ENCODE data around the gene DGAT2. TPM values are rescaled to one million over a fixed set of nuclear protein-coding genes. Genes with fewer than 3 reads are reported as not detected.

DGAT2 gene
- total and polyA plus RNA-seq, 2 experiments from 2014 or later = 23.7 to 44.9 TPM

GRCh38 chr11:75785187-75785586 lies 16.6 kb downstream of the DGAT2 start:
- H3K27ac ChIP-seq = no peak overlapping the region
- no peaks in the 10 kb centered on the region for H3K36me3 ChIP-seq
- no peaks in the 10 kb centered on the region for H3K27me3 ChIP-seq
- no peaks in the 10 kb centered on the region for H3K9me3 ChIP-seq (ENCODE audit: low read depth)
- TF ChIP-seq CTCF (IDR thresholded peaks at IDR 0.05; ENCODE audit: low read depth, low read length) = no peak
- no peaks in the 10 kb centered on the region for H3K4me1 ChIP-seq (ENCODE audit: low read depth)
- DNase-seq (ENCODE audit: low read depth in 1 of 2, low spot score in 1 of 2) = no peak
- no peak overlapping the region for H3K4me3 ChIP-seq

GRCh38 chr11:75786101-75786736 lies 17.6 kb downstream of the DGAT2 start:
- no peak overlapping the region for H3K27ac ChIP-seq
- H3K27me3 ChIP-seq = no peaks in the 10 kb centered on the region
- no peak for TF ChIP-seq CTCF (IDR thresholded peaks at IDR 0.05; ENCODE audit: low read depth, low read length)
- no peaks in the 10 kb centered on the region for H3K36me3 ChIP-seq
- no peak overlapping the region for H3K4me3 ChIP-seq
- H3K4me1 ChIP-seq (ENCODE audit: low read depth) = no peaks in the 10 kb centered on the region
- DNase-seq (ENCODE audit: low read depth in 1 of 2, low spot score in 1 of 2) = no peak
- no peaks in the 10 kb centered on the region for H3K9me3 ChIP-seq (ENCODE audit: low read depth)

- Histone ChIP-seq H3K9me3 (ENCODE audit: low read depth) (no peaks in the 10 kb centered on the region), H3K27me3 (no peaks in the 10 kb centered on the region), H3K4me3 (no peak overlapping the region), H3K27ac (no peak overlapping the region), H3K36me3 (no peaks in the 10 kb centered on the region), H3K4me1 (ENCODE audit: low read depth) (no peaks in the 10 kb centered on the region)
- no peak for DNase-seq (ENCODE audit: low read depth in 1 of 2, low spot score in 1 of 2)
- no peak for TF ChIP-seq CTCF (IDR thresholded peaks at IDR 0.05; ENCODE audit: low read depth, low read length)
Observed at GRCh38 chr11:75789521-75789920, 20.9 kb downstream of the DGAT2 start.

GRCh38 chr11:75790986-75791385 lies 22.4 kb downstream of the DGAT2 start:
- DNase-seq (ENCODE audit: low read depth in 1 of 2, low spot score in 1 of 2) = no peak
- Histone ChIP-seq H3K4me3 (no peak overlapping the region), H3K27me3 (no peaks in the 10 kb centered on the region), H3K4me1 (ENCODE audit: low read depth) (no peaks in the 10 kb centered on the region), H3K27ac (no peak overlapping the region), H3K36me3 (no peaks in the 10 kb centered on the region), H3K9me3 (ENCODE audit: low read depth) (no peaks in the 10 kb centered on the region)
- no peak for TF ChIP-seq CTCF (IDR thresholded peaks at IDR 0.05; ENCODE audit: low read depth, low read length)

- no peaks in the 10 kb centered on the region for H3K36me3 ChIP-seq
- no peaks in the 10 kb centered on the region for H3K27me3 ChIP-seq
- H3K4me1 ChIP-seq (ENCODE audit: low read depth) = no peaks in the 10 kb centered on the region
- no peak overlapping the region for H3K4me3 ChIP-seq
- H3K27ac ChIP-seq = no peak overlapping the region
- H3K9me3 ChIP-seq (ENCODE audit: low read depth) = no peaks in the 10 kb centered on the region
- TF ChIP-seq CTCF (IDR thresholded peaks at IDR 0.05; ENCODE audit: low read depth, low read length) = no peak
- no peak for DNase-seq (ENCODE audit: low read depth in 1 of 2, low spot score in 1 of 2)
Observed at GRCh38 chr11:75792127-75792731, 23.7 kb downstream of the DGAT2 start.
